Spleen (tissue), 7 donors: ENCODE data around the gene DENND1A.

Experiments
- CTCF ChIP-seq, 11 experiments: fragments of 200-600 bp in 7 of 11; fragments of 450-650 bp in 4 of 11; sonication (generic) in 4 of 11; IDR thresholded peaks in 8 of 11; conservative IDR thresholded peaks in 3 of 11; 1 replicate in 7 of 11; 2 replicates in 4 of 11; pipeline versions ENCODE4 v1.4.0 to v1.8.0; 2016 to 2021; ENCODE audit warnings: antibody characterized with exemption in 11 of 11, inconsistent platforms in 4 of 11, mild to moderate bottlenecking in 1 of 11
- POLR2A ChIP-seq, 3 donors: fragments of 450-650 bp; IDR thresholded peaks; one replicate each; pipeline ENCODE4 v1.5.1; 2017; ENCODE audit warnings: antibody characterized with exemption in 3 of 3, mild to moderate bottlenecking in 1 of 3
- donor health status: DM: no; HTN: no; CAD: no; lungs with moderate emphysema.
- donor health status: DM: no; HTN: no; CAD: no.
- donor health status: DM: no; HTN: no; CAD: no.

- TF ChIP-seq CTCF (IDR thresholded peaks at IDR 0.05 in 8 of 11, conservative IDR thresholded peaks at IDR 0.05 in 3 of 11) = peak; percentile 58 to 86 (median 78)
- TF ChIP-seq POLR2A (IDR thresholded peaks at IDR 0.05) = no peak
These were observed 575.8 kb downstream of the DENND1A start for GRCh38 chr9:123353984-123354591.
